ENCODE measurements around the gene GP5. TPM values are rescaled to one million over a fixed set of nuclear protein-coding genes. Genes with fewer than 3 reads are reported as not detected.

The GP5 gene
- total RNA-seq, 4 donors from 2014 or later, result not detected

DNA sequence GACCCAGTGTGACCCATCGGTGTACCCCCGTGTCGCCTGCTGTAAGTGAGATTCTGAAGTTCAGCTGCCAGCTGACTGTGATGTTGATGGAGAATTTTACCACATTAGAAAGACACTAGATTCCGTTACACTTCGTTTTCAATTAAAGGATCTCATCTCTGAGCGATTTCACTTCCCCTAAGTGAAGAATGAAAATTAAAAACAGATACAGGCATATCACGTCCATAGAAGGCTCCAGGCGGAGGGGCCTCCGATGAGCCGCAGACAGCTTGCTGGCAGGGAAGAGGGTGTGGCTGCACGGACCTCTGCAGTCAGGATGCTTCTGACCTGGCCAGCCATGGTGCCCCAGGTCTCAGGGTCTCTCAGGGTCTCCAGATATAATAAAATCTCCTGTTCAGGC lies 41.4 kb downstream of the GP5 start:
- intact Hi-C loops (cut with DNase I; ENCODE audit: low total_unique reads), result no loop called here
- TF ChIP-seq EP300 (IDR thresholded peaks at IDR 0.05; ENCODE audit: low read depth) (no peak), POLR2A (IDR thresholded peaks at IDR 0.05) (no peak), POLR2AphosphoS5 (IDR thresholded peaks at IDR 0.05) (no peak)
- TF ChIP-seq, protein P1, sequence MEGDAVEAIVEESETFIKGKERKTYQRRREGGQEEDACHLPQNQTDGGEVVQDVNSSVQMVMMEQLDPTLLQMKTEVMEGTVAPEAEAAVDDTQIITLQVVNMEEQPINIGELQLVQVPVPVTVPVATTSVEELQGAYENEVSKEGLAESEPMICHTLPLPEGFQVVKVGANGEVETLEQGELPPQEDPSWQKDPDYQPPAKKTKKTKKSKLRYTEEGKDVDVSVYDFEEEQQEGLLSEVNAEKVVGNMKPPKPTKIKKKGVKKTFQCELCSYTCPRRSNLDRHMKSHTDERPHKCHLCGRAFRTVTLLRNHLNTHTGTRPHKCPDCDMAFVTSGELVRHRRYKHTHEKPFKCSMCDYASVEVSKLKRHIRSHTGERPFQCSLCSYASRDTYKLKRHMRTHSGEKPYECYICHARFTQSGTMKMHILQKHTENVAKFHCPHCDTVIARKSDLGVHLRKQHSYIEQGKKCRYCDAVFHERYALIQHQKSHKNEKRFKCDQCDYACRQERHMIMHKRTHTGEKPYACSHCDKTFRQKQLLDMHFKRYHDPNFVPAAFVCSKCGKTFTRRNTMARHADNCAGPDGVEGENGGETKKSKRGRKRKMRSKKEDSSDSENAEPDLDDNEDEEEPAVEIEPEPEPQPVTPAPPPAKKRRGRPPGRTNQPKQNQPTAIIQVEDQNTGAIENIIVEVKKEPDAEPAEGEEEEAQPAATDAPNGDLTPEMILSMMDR (IDR thresholded peaks at IDR 0.05), result no peak
- Histone ChIP-seq H3K27me3 (no peaks in the 10 kb centered on the region), H3K9me3 (no peaks in the 10 kb centered on the region), H3K4me3 (no peak overlapping the region), H3K4me1 (no peaks in the 10 kb centered on the region), H3K27ac (no peak overlapping the region), H3K36me3 (no peaks in the 10 kb centered on the region)
- in situ Hi-C loops (cut with MboI; ENCODE audit: low pct_ligation_motif_present in 1 of 4, low pct_unique_long_range_greater_than_20kb in 1 of 4, low sequenced_read_pairs in 3 of 4), result no loop called here
- DNase-seq, result no peak
- 85 to 100% methylated on average over 4 to 11 of the region's 11 CpGs for WGBS, 2 donors (ENCODE audit: low coverage in 1 of 2)

DNA sequence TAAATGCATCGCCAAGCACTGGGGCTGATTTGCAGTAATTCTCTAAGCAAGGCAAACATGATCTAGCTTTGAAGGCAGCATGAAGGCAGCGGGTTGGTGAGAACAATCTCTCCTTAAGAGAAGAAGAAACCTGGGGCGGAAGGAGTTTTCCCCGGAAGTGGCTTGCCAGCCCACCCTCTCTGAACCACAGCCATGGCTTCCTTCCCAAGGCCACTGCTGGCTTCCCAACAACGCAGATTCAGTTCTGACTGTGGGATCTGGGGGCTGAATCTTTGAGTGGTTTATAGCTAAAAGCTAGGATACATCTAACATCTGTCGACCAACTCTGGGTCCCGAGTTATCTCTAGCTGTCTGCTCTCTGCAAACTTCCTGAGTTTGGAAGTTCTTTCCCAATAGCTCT lies 43.7 kb downstream of the GP5 start:
- Histone ChIP-seq H3K9me3 (no peaks in the 10 kb centered on the region), H3K4me1 (no peaks in the 10 kb centered on the region), H3K27ac (no peak overlapping the region), H3K36me3 (no peaks in the 10 kb centered on the region), H3K27me3 (no peaks in the 10 kb centered on the region), H3K4me3 (no peak overlapping the region)
- TF ChIP-seq, protein P1 (IDR thresholded peaks at IDR 0.05), result no peak
- TF ChIP-seq POLR2AphosphoS5 (IDR thresholded peaks at IDR 0.05), result no peak
- no peak for TF ChIP-seq EP300 (IDR thresholded peaks at IDR 0.05; ENCODE audit: low read depth)
- no peak for TF ChIP-seq POLR2A (IDR thresholded peaks at IDR 0.05)
- in situ Hi-C loops (cut with MboI; ENCODE audit: low pct_ligation_motif_present in 1 of 4, low pct_unique_long_range_greater_than_20kb in 1 of 4, low sequenced_read_pairs in 3 of 4) (no loop called here), intact Hi-C loops (cut with DNase I; ENCODE audit: low total_unique reads) (no loop called here)
- DNase-seq, result no peak
- 73% methylated on average over 7 of the region's 7 CpGs; no CpG with 5 or more reads in 1 of the 2 donors for WGBS, 2 donors (ENCODE audit: low coverage in 1 of 2)

DNA sequence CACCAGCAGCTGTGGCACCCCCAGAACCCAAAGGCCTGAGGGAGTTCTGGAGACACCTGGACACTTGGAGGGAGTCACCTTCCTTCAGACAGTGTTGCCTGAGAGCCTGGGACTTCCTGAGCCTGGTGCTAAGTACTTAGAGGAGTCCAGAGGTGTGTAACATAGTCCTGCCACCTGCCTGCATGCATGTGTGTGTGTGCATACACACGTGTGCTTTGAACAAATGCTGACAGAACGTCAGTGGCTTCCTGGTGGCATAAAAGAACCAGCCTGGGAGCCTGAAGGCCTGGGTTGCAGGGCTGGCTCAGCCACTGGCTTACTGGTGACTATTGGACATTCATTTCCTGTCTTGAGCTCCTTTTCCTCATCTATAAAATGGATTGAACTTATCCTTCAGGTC lies 44.8 kb downstream of the GP5 start:
- Histone ChIP-seq H3K4me1 (no peaks in the 10 kb centered on the region), H3K9me3 (no peaks in the 10 kb centered on the region), H3K36me3 (no peaks in the 10 kb centered on the region), H3K27me3 (no peaks in the 10 kb centered on the region), H3K27ac (no peak overlapping the region), H3K4me3 (no peak overlapping the region)
- DNase-seq, result no peak
- TF ChIP-seq EP300 (IDR thresholded peaks at IDR 0.05; ENCODE audit: low read depth) (no peak), POLR2AphosphoS5 (IDR thresholded peaks at IDR 0.05) (no peak), POLR2A (IDR thresholded peaks at IDR 0.05) (no peak)
- TF ChIP-seq, protein P1 (IDR thresholded peaks at IDR 0.05), result no peak
- in situ Hi-C loops (cut with MboI; ENCODE audit: low pct_ligation_motif_present in 1 of 4, low pct_unique_long_range_greater_than_20kb in 1 of 4, low sequenced_read_pairs in 3 of 4) (no loop called here), intact Hi-C loops (cut with DNase I; ENCODE audit: low total_unique reads) (no loop called here)
- WGBS, 2 donors (ENCODE audit: low coverage in 1 of 2), result 48% methylated on average over 2 of the region's 2 CpGs; no CpG with 5 or more reads in 1 of the 2 donors

DNA sequence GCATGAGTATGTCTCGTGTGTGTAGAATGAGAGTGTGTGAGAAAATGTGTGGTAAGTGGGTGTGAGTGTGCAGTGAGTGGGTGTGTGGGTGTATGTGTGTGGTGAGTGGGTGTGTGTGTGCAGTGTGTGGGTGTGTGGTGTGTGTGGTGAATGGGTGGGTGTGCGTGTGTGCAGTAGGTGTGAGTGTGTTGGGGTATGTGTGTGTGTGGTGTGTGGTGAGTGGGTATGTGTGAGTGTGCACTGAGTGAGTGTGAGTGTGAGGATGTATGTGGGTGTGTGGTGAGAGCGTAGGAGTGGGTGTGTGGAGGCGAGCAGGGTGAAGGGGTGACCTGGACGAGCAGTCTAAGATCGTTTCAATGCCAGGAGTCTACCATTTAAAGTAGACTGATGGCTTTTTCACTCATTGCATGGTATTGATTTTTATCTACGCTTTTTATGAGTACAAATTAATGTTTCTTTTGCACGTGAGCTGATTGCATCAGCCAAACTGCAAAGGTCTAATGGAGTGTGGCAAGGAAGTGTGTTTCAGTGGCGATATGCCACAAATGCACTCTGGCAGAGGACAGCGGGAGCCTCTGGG lies 46.3 kb downstream of the GP5 start:
- no peak overlapping the region for H3K4me3 ChIP-seq
- DNase-seq, result no peak
- WGBS, 2 donors (ENCODE audit: low coverage in 1 of 2), result 83 to 91% methylated on average over 8 to 10 of the region's 10 CpGs
- TF ChIP-seq POLR2A (IDR thresholded peaks at IDR 0.05) (no peak), EP300 (IDR thresholded peaks at IDR 0.05; ENCODE audit: low read depth) (no peak), POLR2AphosphoS5 (IDR thresholded peaks at IDR 0.05) (no peak)
- TF ChIP-seq, protein P1 (IDR thresholded peaks at IDR 0.05), result no peak
- intact Hi-C loops (cut with DNase I; ENCODE audit: low total_unique reads) (no loop called here), in situ Hi-C loops (cut with MboI; ENCODE audit: low pct_ligation_motif_present in 1 of 4, low pct_unique_long_range_greater_than_20kb in 1 of 4, low sequenced_read_pairs in 3 of 4) (no loop called here)
- H3K27ac ChIP-seq, result no peak overlapping the region
- no peaks in the 10 kb centered on the region for H3K4me1 ChIP-seq
- no peaks in the 10 kb centered on the region for H3K36me3 ChIP-seq
- H3K9me3 ChIP-seq, result no peaks in the 10 kb centered on the region
- no peaks in the 10 kb centered on the region for H3K27me3 ChIP-seq
